ENCODE measurements around the gene TMPRSS5. TPM values are rescaled to one million over a fixed set of nuclear protein-coding genes. Genes with fewer than 3 reads are reported as not detected.
"Not testable (repeated sequence)": the region's sequence is repeated elsewhere in the genome, so short reads cannot be mapped to it uniquely, and the experiment has no call there.

Gene TMPRSS5
- total RNA-seq, 1 donor from 2014 or later = 1.3 TPM

DNA sequence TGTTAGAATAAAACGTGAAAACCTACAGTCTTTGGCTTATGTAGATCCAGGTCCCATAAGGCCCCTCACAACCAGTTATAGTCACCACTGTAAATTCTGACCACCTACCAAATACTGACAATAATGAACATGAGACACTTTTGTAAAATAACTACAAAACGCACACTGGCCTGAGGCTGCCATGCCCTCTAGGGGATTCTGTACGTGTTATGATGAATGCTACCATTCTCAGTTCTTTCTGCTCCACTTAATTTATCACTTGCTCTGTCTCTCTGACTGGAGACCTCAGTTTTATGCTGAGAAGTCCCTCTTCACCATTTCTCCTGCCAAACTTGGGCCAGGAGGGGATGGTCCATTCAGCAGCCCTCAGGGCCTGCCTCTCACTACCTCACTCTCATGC lies 18.7 kb upstream of the TMPRSS5 start:
- no peak overlapping the region for H3K27ac Mint-ChIP-seq (ENCODE audit: unreplicated experiment)
- no peak for DNase-seq
- H3K9me3 Mint-ChIP-seq (ENCODE audit: unreplicated experiment) = peaks cover 2% of the 10 kb centered on the region
- H3K4me3 Mint-ChIP-seq (ENCODE audit: unreplicated experiment) = no peak overlapping the region
- H3K4me1 Mint-ChIP-seq (ENCODE audit: low read depth, unreplicated experiment) = peaks cover 11% of the 10 kb centered on the region
- peaks cover 7% of the 10 kb centered on the region for H3K36me3 Mint-ChIP-seq (ENCODE audit: unreplicated experiment)
- TF ChIP-seq, protein P1, sequence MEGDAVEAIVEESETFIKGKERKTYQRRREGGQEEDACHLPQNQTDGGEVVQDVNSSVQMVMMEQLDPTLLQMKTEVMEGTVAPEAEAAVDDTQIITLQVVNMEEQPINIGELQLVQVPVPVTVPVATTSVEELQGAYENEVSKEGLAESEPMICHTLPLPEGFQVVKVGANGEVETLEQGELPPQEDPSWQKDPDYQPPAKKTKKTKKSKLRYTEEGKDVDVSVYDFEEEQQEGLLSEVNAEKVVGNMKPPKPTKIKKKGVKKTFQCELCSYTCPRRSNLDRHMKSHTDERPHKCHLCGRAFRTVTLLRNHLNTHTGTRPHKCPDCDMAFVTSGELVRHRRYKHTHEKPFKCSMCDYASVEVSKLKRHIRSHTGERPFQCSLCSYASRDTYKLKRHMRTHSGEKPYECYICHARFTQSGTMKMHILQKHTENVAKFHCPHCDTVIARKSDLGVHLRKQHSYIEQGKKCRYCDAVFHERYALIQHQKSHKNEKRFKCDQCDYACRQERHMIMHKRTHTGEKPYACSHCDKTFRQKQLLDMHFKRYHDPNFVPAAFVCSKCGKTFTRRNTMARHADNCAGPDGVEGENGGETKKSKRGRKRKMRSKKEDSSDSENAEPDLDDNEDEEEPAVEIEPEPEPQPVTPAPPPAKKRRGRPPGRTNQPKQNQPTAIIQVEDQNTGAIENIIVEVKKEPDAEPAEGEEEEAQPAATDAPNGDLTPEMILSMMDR (IDR thresholded peaks at IDR 0.05; ENCODE audit: partially characterized antibody, unreplicated experiment) = no peak
- no peaks in the 10 kb centered on the region for H3K27me3 Mint-ChIP-seq (ENCODE audit: unreplicated experiment)

DNA sequence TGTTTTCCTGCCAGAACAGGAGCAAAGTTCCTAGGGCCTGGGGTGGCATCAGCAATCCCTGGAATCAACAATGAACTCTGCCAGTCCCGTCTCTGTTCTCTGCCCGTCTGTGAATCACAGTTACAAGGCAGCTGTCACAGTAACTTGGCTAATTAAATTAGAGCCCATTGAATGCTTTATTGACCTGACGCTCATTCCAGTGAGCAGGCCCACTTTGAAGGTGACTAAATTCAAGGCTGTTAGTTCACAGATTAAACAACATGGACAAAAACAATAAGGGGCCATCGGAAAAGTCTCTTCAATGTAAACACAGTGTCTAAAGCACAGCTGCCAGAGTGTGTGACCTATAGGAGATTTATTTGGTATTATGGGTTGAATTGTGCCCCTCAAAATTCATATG lies 17.7 kb upstream of the TMPRSS5 start:
- Mint-ChIP-seq H3K36me3 (ENCODE audit: unreplicated experiment) (peaks cover 16% of the 10 kb centered on the region), H3K4me1 (ENCODE audit: low read depth, unreplicated experiment) (peaks cover 11% of the 10 kb centered on the region), H3K27ac (ENCODE audit: unreplicated experiment) (no peak overlapping the region), H3K27me3 (ENCODE audit: unreplicated experiment) (no peaks in the 10 kb centered on the region), H3K9me3 (ENCODE audit: unreplicated experiment) (peaks cover 2% of the 10 kb centered on the region), H3K4me3 (ENCODE audit: unreplicated experiment) (no peak overlapping the region)
- TF ChIP-seq, protein P1 (IDR thresholded peaks at IDR 0.05; ENCODE audit: partially characterized antibody, unreplicated experiment) = no peak
- no peak for DNase-seq

GRCh38 chr11:113722934-113723333 lies 16.8 kb upstream of the TMPRSS5 start:
- Mint-ChIP-seq H3K4me1 (ENCODE audit: low read depth, unreplicated experiment) (peaks cover 11% of the 10 kb centered on the region), H3K36me3 (ENCODE audit: unreplicated experiment) (peaks cover 17% of the 10 kb centered on the region), H3K9me3 (ENCODE audit: unreplicated experiment) (peaks cover 3% of the 10 kb centered on the region), H3K4me3 (ENCODE audit: unreplicated experiment) (no peak overlapping the region), H3K27me3 (ENCODE audit: unreplicated experiment) (no peaks in the 10 kb centered on the region), H3K27ac (ENCODE audit: unreplicated experiment) (no peak overlapping the region)
- DNase-seq = no peak
- TF ChIP-seq, protein P1 (IDR thresholded peaks at IDR 0.05; ENCODE audit: partially characterized antibody, unreplicated experiment) = no peak

DNA sequence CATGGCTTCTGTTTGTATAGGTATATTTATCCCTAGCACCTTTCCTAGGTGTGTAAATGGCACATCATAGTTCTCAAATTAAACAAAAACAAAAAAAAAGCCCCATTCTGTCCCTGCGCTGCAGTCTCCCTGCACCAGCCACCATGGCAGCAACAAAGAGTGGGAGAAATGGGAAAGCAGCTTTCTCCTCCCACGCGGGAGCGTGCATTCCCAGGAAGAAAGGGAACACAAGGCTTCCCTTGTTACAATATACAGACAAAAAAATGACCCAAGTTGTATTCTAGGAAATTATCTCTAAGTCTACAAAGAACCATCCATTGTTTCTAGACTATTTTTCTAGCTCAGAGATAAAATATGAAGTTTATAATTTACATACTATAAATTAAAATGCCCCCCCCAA lies 16.1 kb upstream of the TMPRSS5 start:
- Mint-ChIP-seq H3K27ac (ENCODE audit: unreplicated experiment) (no peak overlapping the region), H3K27me3 (ENCODE audit: unreplicated experiment) (no peaks in the 10 kb centered on the region), H3K4me1 (ENCODE audit: low read depth, unreplicated experiment) (peaks cover 11% of the 10 kb centered on the region), H3K4me3 (ENCODE audit: unreplicated experiment) (no peak overlapping the region), H3K9me3 (ENCODE audit: unreplicated experiment) (peaks cover 3% of the 10 kb centered on the region), H3K36me3 (ENCODE audit: unreplicated experiment) (peaks cover 23% of the 10 kb centered on the region)
- no peak for DNase-seq
- TF ChIP-seq, protein P1 (IDR thresholded peaks at IDR 0.05; ENCODE audit: partially characterized antibody, unreplicated experiment) = no peak

- Mint-ChIP-seq H3K27me3 (ENCODE audit: unreplicated experiment) (no peaks in the 10 kb centered on the region), H3K4me3 (ENCODE audit: unreplicated experiment) (no peak overlapping the region), H3K9me3 (ENCODE audit: unreplicated experiment) (peaks cover 3% of the 10 kb centered on the region), H3K27ac (ENCODE audit: unreplicated experiment) (no peak overlapping the region), H3K36me3 (ENCODE audit: unreplicated experiment) (peaks cover 30% of the 10 kb centered on the region), H3K4me1 (ENCODE audit: low read depth, unreplicated experiment) (peaks cover 11% of the 10 kb centered on the region)
- TF ChIP-seq, protein P1 (IDR thresholded peaks at IDR 0.05; ENCODE audit: partially characterized antibody, unreplicated experiment) = no peak
- no peak for DNase-seq
These were observed 15.5 kb upstream of the TMPRSS5 start for GRCh38 chr11:113721462-113722066.

- H3K9me3 Mint-ChIP-seq (ENCODE audit: unreplicated experiment); H3K27me3 Mint-ChIP-seq (ENCODE audit: unreplicated experiment); H3K4me3 Mint-ChIP-seq (ENCODE audit: unreplicated experiment); H3K27ac Mint-ChIP-seq (ENCODE audit: unreplicated experiment); DNase-seq: not testable (repeated sequence)
- Mint-ChIP-seq H3K4me1 (ENCODE audit: low read depth, unreplicated experiment) (peaks cover 11% of the 10 kb centered on the region), H3K36me3 (ENCODE audit: unreplicated experiment) (peaks cover 31% of the 10 kb centered on the region)
These were observed 14.4 kb upstream of the TMPRSS5 start for GRCh38 chr11:113720478-113720877.
